GOT3 (cell line): ENCODE data around the gene NTM.

Source experiments
- DNase-seq: peaks from one replicate; lab custom pipeline; 2025; ENCODE audit warnings: mixed read lengths; lab: John Stamatoyannopoulos, UW

NTM gene

DNA sequence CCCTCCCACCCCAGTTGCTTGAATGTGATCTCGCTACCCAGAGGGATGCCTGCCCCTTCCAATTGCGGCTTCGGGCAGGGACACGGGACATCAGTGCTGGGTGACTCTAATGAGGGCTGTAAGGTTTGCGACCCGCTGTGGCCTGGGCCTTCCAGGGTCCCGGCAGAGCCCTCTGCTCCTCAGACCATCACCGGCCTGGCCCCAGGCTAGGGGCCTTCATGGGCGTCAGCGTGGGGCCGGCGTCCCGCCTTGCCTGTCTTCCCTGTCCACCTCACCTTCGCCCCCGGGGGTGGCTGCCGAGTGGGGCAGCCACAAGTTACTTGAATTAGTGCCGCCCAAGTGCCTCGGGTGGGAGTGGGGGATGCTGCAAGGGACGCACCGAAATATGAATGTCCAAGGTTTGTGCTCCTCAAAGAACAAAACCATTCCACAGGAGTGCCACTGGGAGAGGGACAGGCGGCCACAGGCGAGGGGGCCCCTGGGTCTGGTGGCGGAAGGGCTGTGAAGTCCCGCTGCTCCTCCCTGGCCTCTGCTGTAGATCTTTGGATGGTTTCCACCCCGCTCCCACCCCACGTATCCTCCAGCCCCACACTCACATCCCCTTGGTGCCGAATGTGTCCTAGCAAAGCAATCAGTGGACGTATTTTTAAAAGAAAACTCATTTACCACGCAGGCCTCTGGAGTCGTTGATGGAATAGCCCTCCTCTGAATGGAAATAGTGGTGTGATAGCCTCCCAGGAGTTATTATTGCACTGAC, 317.1 kb downstream of the NTM start:
- DNase-seq = no peak

DNA sequence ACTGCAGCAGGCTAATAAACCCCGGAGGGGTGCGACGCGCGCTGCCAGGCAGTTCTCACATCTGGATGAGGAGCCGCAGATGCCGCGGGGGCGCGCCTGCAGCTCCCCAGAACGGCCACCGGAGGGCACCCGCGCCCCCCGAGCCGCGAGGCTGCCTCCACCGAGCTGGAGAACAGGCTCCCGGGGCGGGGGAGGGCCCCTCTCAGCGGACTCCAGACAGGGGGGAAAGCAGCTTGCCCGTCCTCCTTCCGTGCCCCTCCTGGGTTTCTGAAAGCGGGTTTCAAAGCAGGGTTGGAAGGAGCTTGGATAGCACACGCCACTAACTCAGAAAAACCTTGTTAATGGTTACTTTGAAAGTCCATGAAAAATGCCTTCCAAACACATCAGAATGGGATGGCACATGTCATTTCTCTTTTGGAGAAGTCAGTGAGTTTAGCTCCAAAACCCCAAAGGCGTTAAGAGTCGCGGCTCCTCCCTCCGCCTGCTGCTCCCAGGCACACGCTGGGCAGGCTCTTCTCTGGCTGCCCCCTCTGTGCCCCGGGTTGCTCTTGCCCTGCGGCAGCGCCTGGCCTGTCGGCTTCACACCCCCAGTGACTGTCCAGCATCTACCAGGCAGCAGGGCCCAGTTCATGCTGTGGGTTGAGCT, 317.8 kb downstream of the NTM start:
- DNase-seq = no peak

DNA sequence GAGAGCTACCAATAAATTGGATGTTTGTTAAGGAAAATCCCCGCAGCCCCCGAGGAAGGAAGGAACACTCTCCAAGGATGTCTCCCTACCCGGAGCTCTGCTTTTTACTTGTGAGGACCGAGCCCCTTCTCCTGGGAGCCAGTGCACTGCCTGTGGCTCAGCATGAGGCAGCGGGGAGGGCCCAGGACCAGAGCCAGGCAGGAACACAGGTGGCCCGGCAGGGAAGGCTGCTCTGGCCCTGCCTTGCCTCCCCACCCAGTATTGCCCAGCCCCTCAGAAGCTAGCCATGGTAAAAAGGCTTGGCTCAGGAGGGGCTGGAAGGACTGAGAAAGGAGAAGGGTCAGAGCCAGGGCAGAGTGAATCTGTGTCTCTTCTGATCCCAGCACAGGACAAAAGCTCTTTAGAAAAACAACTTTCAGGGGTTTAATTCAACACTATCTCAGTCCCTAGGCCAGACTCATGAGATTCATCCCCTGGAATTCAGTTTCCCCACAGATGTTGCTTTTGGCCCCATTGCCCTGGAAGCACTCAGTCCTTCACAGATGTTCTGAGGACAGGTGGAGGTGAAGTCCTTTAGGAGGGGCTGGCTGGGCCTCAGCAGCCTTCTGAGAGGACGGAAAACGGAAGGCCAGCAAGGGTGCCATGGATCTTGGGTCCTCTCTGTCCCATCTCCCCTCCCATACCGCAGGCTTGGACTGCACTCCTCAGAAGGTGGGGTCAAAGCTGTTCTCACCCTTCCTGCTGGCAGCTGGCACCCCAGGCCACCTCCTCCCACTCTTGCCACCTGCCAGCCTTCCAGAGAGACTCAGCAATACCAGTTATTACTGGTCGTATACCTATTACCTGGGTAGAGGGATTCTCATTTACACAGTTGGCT, 318.9 kb downstream of the NTM start:
- no peak for DNase-seq

DNA sequence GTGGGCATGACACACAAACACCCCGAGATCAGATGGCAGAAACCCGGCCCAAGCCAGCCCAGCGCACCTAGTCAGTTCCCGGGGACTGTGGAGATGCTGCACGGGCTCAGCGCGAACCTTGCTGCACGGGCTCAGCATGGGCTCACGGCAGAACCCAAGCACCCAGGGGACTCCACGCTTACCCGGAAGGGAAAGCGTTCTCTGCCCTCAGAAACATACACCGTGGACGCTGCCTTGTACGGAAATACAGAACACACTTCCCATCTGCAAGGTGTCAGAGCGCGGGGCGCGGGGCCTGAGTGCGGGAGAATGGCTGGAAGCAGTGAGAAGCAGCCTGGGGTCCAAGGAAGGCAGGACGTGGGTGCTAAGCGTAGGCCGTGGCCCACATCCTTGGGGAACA, 319.9 kb downstream of the NTM start:
- DNase-seq = no peak

DNA sequence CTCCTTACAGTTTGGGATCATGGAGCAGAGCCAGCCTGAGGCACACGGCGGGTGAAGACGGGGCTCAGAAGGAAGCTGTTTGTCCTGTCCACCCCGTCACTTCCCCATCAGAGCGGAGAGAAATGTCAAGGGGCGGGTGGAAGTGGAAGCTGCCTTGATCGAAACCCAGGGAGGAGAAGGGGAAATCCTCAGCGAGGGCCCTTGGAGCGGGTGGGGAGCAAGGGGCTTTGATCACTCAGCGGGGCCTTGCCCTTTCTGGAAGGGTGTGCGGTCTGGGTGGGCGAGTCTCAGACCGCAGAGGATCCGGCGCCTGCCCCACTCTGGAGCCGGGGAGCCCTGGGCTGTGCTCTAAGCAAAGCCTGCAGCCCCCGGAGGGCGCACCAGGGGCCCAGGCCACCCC, 320.4 kb downstream of the NTM start:
- no peak for DNase-seq

DNA sequence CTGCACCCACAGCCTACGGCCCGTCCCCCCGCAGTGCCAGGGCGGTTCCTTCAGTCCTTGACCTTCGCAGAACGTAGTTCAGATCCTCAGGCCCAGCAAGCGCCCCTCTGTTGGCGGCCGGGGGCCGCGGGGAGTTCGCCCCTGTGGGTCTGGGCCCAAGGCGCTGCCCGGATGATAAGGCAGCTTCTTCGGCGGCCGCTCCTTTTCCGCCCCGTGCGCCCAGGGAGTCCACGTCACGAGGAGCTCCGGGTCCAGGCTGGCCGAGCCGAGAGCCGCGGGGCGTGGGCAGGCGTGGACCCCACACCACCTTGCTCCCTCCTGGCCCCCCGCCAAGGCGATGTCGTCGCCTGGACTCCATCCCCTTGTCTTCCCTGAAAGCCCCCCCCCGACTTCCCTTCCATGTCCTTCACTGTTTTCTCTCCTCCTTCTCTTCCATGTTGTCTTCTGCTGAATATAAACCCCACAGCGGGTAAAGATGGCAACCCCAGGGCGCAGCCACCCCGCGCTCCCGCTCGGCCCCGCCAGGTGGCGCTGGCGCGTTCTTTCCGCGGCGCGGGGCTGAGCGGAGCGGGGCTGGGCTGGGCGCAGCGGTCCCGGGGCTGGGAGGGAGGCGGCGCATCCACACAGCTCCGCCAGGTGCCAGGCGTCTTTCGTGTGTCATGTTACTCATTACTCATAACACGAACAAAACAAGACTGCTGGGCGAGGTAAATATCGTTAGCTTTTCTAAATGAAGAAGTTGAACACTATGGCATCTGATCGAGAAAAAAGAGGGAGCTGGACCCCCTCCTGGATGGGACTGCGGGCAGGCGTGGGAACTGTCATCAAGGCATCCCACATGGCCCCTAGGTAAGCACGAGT, 321.0 kb downstream of the NTM start:
- no peak for DNase-seq

DNA sequence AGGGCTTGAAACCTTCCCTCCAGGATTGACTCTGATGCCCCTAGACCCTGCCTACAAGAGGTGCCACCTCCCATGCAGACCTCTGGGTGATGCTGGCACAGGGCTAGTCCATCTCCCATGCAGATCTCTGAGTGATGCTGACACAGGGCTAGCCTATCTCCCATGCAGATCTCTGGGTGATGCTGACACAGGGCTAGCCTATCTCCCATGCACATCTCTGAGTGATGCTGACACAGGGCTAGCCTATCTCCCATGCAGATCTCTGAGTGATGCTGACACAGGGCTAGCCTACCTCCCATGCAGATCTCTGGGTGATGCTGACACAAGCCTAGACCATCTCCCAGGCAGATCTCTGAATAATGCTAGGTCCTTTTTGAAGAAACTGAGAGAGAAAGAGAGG, 321.7 kb downstream of the NTM start:
- no peak for DNase-seq

DNA sequence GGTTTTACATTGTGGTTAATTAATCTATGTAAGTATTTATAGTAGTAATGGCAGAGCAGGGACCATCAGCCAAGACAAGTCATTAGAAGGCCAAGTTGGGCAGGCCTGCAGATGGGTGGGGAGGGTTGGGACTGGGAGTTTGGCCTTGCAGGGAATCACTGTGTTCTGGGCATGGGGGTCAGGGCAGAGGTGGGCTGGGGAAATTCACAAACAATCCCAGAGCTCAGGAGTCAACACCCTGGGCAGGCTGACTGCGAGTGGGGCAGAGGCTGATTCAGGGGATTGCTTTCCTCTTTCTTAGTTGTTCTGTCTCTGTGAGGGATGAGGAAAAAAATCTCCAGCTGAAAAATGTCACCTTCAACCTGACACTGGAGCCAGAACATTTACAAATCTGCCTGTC, 322.5 kb downstream of the NTM start:
- no peak for DNase-seq

DNA sequence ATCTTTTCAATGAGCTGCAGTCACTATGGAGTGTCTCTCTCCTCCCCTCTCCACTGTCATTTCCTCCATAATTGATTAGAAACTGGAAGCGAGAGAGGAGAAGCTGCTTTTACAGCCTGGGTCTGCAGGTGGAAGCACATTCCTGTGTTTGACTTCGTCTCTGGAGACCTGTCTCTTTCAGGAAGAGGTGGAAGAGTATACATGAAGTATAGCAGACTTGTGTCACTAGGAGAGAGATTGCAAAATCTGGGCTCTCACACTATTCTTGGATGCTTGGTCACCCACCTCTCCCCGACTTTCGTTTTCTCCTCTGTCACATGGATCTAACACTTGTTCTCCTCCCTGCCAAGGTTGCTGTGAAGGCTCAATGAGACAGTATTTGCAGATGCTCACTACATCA, 323.3 kb downstream of the NTM start:
- DNase-seq = no peak

DNA sequence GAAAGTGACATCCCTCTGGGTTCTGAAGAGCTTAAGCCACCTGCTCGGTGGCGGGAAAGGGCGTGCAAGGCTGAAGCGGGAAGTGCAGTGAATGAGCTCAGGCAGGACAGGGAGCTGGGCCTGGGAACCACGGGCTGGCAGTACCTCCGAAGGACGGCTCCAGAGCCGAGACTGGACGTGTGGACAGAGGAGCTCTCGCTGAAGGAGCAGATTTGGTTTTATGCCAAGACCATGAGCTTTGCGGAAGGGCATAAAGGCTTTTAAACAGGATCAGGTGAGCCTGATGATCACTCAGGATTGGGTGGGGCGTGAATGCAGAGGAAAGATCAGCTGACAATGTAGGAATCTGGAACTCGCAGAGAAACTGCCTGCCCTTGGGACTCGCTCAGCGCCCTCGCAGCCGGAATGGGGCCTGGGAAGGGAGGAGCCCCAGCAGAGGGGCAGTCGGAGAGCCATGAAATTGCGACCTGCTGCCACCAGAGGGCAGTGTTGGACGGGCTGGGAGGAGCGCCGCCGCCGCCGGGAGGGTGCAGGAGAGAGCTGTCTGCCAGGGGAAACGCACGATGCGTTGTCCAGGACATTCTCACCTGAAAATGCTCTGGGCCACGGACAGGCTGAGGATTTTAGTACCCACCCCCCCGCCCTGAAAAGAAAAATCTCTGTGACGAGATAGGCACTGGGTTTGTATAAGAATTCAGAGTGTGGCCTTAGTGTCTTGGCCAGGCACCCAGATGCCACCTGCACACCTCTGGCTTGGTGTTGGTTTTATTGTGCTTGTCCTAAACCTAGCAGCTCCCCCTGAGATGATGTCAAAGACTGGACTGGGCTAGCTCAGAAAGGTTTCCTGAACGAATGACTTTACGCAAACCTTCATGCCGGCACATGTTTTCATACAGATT, 324.4 kb downstream of the NTM start:
- DNase-seq = peak; percentile 26

DNA sequence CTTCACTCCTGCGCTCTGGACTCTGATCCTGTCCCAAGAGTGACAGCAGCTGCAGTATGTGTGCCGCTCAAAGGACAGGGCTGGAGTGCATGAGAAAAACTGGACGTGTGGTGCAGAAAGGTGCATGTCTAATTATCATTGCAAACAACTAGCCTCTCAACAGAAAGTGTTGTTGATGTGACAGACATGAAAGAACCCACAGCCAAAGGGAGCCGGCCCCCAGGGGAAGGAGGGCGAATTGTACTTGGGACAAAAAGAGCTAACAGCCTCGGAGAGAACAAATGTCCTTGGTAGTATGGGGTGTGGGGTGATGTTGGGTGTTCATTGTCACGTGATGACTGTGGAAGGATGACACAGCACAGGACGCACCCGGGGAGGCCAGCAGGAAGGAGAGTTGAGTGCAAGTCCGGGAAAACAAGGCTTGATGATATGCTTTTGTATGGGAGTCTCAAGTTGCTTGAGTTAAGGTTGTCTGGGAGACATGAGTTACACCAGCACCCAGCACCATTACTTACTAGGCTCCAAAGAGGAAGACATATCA, 325.5 kb downstream of the NTM start:
- no peak for DNase-seq

DNA sequence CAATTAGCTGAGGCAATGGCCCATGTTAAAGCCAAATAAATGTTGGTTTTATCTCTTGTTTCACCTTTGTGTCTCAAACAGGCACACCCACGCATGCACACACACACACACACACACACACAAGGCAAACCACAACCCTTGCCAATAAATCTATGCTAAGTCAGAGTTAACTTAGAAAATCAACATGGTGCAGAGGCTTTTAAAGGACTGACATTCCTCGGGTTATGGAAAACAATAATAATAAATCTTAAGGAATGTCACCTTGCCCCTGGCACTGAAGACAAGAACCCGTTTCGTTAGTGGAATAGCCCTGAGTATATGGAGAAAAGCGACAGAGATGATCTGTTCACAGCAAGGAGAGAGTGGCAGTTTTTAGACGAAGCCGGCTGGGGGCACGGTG, 326.3 kb downstream of the NTM start:
- no peak for DNase-seq

DNA sequence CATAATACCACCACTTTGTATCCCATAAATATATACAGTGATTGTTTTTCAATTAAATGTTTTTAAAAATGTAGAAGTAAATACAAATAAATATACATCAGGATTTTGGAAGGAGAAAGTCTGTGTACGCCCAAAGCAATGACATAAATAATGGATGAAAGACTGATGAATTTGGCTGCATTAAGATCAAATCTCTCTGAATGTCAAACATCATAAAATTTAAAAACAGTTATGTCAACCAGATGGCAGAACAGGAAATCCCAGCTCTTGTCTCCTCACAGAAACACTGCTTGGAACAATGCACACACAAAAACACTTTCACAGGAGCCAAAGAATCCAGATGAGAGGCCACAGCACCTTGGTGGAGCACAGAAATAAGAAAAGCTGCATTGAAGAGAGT, 332.9 kb downstream of the NTM start:
- DNase-seq = no peak

DNA sequence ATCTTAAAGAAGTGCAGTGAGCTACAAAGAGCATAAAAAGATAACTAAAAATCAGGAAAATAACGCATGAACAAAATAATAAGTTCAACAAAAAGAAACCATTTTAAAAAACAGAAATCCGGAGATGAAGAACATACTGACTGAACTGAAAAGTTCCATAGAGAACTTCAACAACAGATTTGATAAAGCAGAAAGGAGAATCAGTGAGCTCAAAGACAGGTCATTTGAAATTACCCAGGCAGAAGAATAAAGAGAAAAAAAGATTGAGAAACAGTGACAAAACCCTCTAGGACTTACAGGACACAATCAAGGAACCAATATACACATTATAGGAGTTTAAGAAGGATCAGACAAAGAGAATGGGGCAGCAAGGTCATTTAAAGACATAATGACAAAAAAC, 334.3 kb downstream of the NTM start:
- no peak for DNase-seq

DNA sequence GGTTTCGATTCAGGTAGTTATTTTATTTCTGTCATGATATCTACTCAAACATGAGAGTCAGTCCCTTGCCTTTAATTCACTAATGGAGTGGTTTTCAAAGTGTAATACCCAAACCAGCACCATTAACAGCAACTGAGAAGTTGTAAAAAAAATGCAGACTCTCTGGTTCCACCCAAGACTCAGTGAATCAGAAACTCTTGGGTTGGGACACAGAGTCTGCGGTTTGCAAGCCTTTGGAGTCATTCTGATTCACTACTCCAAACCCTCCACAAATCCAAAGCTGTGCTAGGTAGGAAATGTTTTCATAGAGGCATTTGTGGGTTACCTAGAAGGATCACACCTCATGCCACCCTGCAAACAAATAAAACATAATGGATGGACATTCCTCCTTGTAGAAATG, 340.1 kb downstream of the NTM start:
- DNase-seq = no peak

DNA sequence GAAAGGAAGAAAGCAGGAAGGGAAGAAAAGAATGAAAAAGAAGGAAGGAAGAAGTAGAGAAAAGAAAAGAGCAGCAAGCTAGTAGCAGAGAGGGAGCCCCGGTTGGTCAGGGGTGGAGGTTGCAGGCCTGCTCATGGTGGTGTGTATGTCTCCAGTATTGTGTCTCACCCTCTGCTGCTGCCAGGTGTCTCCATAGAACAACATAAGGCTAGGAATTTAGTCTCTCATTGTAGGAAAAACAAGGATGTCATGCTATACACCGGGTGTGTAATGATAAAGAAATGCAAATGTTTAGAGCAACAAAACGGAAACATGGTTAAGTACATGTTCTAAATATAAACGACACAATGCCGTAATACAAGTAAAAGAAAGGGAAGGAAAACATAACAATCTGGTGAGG, 342.5 kb downstream of the NTM start:
- DNase-seq = no peak

DNA sequence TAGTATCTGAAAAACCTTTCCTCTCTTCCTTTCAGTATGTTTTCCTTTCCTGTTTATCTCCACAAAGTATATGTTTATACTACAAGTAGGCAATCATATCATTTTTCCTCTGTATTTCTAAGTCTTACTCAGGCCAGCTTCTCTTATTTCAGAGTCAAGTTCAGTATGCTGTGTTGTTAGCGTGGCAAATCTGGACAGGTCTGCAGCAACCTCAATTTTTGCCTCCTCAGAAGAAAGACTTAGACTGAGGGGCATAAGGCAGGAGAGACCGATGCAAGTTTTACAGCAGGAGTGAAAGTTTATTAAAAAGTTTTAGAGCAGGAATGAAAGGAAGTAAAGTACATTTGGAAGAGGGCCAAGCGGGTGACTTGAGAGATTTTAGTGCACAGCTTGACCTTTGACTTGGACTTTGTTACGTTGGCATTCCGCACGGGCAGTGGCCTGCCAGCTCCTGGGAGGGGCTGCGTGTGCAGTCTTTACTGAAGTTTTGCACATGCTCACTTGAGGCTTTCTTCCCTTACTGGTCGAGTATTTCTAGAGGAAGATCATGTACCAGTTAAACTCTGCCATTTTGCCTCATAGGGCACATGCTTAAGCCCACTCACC, 343.2 kb downstream of the NTM start:
- DNase-seq = no peak

DNA sequence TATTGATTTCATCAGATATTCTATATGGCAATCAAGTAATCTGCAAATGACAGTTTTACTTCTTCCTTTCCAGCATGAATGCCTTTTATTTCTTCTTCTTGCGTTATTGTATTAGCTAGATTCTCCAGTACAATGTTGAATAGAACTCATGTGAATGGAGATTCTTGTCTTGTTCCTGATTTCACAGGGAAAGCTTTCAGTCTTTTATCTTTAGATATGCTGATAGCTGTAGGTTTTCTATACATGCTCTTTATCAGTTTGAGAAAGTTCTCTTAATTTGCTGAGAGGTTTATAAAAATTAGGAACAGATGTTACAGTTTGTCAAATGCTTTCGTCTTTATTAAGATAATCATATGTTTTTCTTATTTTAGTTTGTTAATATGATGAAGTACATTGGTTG, 347.2 kb downstream of the NTM start:
- DNase-seq = no peak

DNA sequence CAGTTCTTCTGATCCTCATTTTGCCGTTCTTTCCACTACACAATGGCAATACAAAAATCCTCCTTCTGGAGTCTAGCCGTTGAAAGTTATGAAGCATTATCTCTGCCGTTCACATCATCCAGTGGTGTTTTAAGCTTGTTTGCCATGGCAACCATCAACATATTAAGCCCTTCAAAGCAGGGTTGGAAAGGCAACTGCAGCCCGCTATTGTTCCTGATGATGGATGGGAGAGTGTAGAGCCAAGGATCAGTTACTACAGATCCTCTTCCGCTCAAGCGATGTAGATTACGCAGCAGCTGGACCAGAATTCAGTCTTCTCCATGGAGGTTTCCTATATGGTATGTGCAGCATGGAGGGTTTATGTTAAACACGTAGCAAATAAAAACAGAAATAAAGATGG, 352.7 kb downstream of the NTM start:
- no peak for DNase-seq

DNA sequence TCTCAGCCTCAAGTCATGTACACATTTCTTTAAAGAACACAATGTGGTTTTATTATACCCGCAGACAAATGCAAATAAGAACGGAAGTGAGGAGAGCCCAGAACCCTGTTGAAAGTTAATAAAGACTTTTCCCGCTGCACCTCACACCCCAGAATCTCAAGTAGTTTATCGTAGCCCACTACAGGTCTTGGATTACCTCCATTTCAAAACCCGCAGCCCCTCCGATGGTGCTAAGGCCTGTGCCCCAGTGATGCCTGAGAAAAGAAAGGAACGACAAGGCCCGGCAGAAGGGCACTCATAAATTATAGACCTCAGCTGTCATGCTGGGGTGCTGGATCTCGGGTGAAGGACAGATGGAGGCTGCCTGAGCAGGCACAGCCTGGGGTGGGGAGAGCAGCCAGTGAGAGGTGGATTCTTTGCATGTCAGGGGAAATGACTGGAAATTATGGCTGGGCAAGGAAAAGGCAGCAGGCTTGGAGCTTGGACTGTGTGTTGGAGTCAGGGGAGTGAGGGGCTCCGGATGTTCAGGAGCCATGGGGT, 354.1 kb downstream of the NTM start:
- no peak for DNase-seq
